ENCODE results near the gene CHI3L2. TPM values are rescaled to one million over a fixed set of nuclear protein-coding genes. Genes with fewer than 3 reads are reported as not detected.

Gene CHI3L2
- total and polyA plus RNA-seq, 2 of the 4 experiments (the other 2 are of a cell fraction), result 0.18 to 0.19 TPM

- dilution Hi-C loops (cut with HindIII; ENCODE audit: low sequenced_read_pairs, unreplicated experiment) (no loop called here), in situ Hi-C loops (cut with MboI; ENCODE audit: low sequenced_read_pairs) (no loop called here), intact Hi-C loops (cut with micrococcal nuclease) (no loop called here)
- Histone ChIP-seq H3K56ac (ENCODE audit: extremely low read depth, insufficient read depth, low read length) (no peak overlapping the region), H4K20me1 (ENCODE audit: insufficient read depth, low read length) (no peaks in the 10 kb centered on the region), H2BK5ac (ENCODE audit: low read depth, low read length, poor library complexity, severe bottlenecking) (no peak overlapping the region), H4K5ac (ENCODE audit: low read depth, low read length) (no peak overlapping the region), H2BK120ac (ENCODE audit: low read depth, low read length) (no peak overlapping the region), H3K9me3 (ENCODE audit: control insufficient read depth, insufficient read depth, low read length) (peaks cover 2% of the 10 kb centered on the region; the same call in 1 of the 2 replicates), H3K27ac (ENCODE audit: insufficient read depth, low read length) (no peak overlapping the region), H2AFZ (replicated peaks; ENCODE audit: low read length, poor library complexity) (no peak overlapping the region), H2AK5ac (ENCODE audit: low read depth, low read length) (no peak overlapping the region), H2BK20ac (ENCODE audit: low read depth, low read length) (no peak overlapping the region), H4K8ac (ENCODE audit: low read depth in 2 of 2, low read length in 2 of 2) (no peak overlapping the region), H3K18ac (ENCODE audit: low read depth, low read length) (no peak overlapping the region), H2AK9ac (replicated peaks; ENCODE audit: low read depth, low read length, poor library complexity) (no peak overlapping the region), H2BK15ac (ENCODE audit: low read depth, low read length) (no peak overlapping the region), H3K9ac (ENCODE audit: low read depth, low read length) (no peak overlapping the region), H3K4me1 (ENCODE audit: control insufficient read depth, insufficient read depth, low read length) (no peaks in the 10 kb centered on the region), H3K4me2 (ENCODE audit: low read depth, low read length) (no peak overlapping the region), H4K91ac (ENCODE audit: insufficient read depth, low read depth, low read length) (no peak overlapping the region), H3K79me1 (ENCODE audit: low read depth in 1 of 2, low read length in 2 of 2) (no peaks in the 10 kb centered on the region), H3K36me3 (ENCODE audit: control insufficient read depth, insufficient read depth, low read length) (no peaks in the 10 kb centered on the region), H3K14ac (replicated peaks; ENCODE audit: low read depth, low read length) (no peak overlapping the region), H3K9me1 (ENCODE audit: insufficient read depth, low read length) (no peaks in the 10 kb centered on the region), H3K27me3 (ENCODE audit: control insufficient read depth, insufficient read depth, low read length) (peaks cover 25% of the 10 kb centered on the region), H3K23ac (ENCODE audit: low read depth, low read length) (no peak overlapping the region), H3K4me3 (ENCODE audit: insufficient read depth, low read depth, low read length) (no peak overlapping the region), H3K4ac (ENCODE audit: low read depth, low read length) (no peak overlapping the region)
- TF ChIP-seq RCOR1 (IDR thresholded peaks at IDR 0.05; ENCODE audit: insufficient replicate concordance, low read length) (no peak), RFX5 (IDR thresholded peaks at IDR 0.05; ENCODE audit: low read depth, low read length) (no peak), CHD1 (IDR thresholded peaks at IDR 0.05; ENCODE audit: low read depth, low read length) (no peak), FOS (IDR thresholded peaks at IDR 0.05; ENCODE audit: low read depth, low read length) (no peak), ELK1 (IDR thresholded peaks at IDR 0.05; ENCODE audit: borderline replicate concordance, low read depth, low read length) (no peak), MXI1 (IDR thresholded peaks at IDR 0.05; ENCODE audit: borderline replicate concordance, low read depth, low read length) (no peak), BHLHE40 (IDR thresholded peaks at IDR 0.05; ENCODE audit: low read depth, low read length) (no peak), POLR2A (IDR thresholded peaks at IDR 0.05; ENCODE audit: low read depth, low read length) (no peak), CEBPB (IDR thresholded peaks at IDR 0.05; ENCODE audit: low read depth, low read length) (no peak), MAZ (IDR thresholded peaks at IDR 0.05; ENCODE audit: borderline replicate concordance, low read depth, low read length) (no peak), MAFK (IDR thresholded peaks at IDR 0.05; ENCODE audit: low read depth, low read length) (no peak), NFE2L2 (IDR thresholded peaks at IDR 0.05; ENCODE audit: low read depth, low read length) (no peak), SMC3 (IDR thresholded peaks at IDR 0.05; ENCODE audit: low read depth, low read length) (no peak), USF2 (IDR thresholded peaks at IDR 0.05; ENCODE audit: low read depth, low read length) (no peak), CTCF (conservative IDR thresholded peaks at IDR 0.05; ENCODE audit: low read depth, low read length) (no peak)
- ATAC-seq (ENCODE audit: low read depth) (no peak), DNase-seq (no peak)
- POLR2A ChIA-PET (ENCODE audit: unreplicated experiment), result no interaction called here
- BruUV-seq (replicated peaks), result no TSS peak
- CTCF ChIA-PET, result no interaction called here
- 50% methylated on average over 1 of the region's 4 CpGs; no CpG with 5 or more reads in 1 of the 2 experiments for WGBS, 2 experiments (ENCODE audit: extremely low coverage in 2 of 2, insufficient read length in 1 of 2)
Observed at GRCh38 chr1:111267801-111268508, 40.4 kb downstream of the CHI3L2 start.
